ENCODE results near the gene GUCY1B1. TPM values are rescaled to one million over a fixed set of nuclear protein-coding genes. Genes with fewer than 3 reads are reported as not detected.
"Not testable (repeated sequence)": the region's sequence is repeated elsewhere in the genome, so short reads cannot be mapped to it uniquely, and the experiment has no call there.

GUCY1B1 gene
- total and polyA plus RNA-seq, 8 donors: 3.9 to 18.1 (median 5.4) TPM

GRCh38 chr4:155794589-155795236 lies 35.9 kb downstream of the GUCY1B1 start:
- no peak for TF ChIP-seq CTCF (IDR thresholded peaks at IDR 0.05)
- H3K27ac ChIP-seq: no peak overlapping the region
- H3K4me3 ChIP-seq: no peak overlapping the region
- peaks cover 0 to 3% (median 0%) of the 10 kb centered on the region in 3 donors for H3K4me1 ChIP-seq
- no peaks in the 10 kb centered on the region for H3K27me3 ChIP-seq
- WGBS, 2 donors: 58 to 77% methylated on average over 1 of the region's 1 CpG
- peaks cover 0 to 2% (median 0%) of the 10 kb centered on the region in 3 donors for H3K36me3 ChIP-seq
- DNase-seq: no peak
- FAIRE-seq: no peak
- H3K9me3 ChIP-seq: no peaks in the 10 kb centered on the region
- ATAC-seq: peak in 3 of 4 donors; percentile 48 to 79 (median 51)
- intact Hi-C loops (cut with DNase I): no loop called here

- WGBS, 2 donors: 72 to 73% methylated on average over 3 of the region's 3 CpGs
- ATAC-seq: no peak
- Histone ChIP-seq H3K27ac (no peak overlapping the region), H3K4me1 (peaks cover 0 to 3% (median 0%) of the 10 kb centered on the region in 3 donors), H3K9me3 (no peaks in the 10 kb centered on the region), H3K27me3 (no peaks in the 10 kb centered on the region), H3K36me3 (peaks cover 0 to 6% (median 0%) of the 10 kb centered on the region in 3 donors), H3K4me3 (no peak overlapping the region)
- no peak for FAIRE-seq
- DNase-seq: no peak
- intact Hi-C loops (cut with DNase I): no loop called here
- TF ChIP-seq CTCF (IDR thresholded peaks at IDR 0.05): no peak
Measured at GRCh38 chr4:155795991-155796390, 37.2 kb downstream of the GUCY1B1 start.

GRCh38 chr4:155797581-155797980 lies 38.8 kb downstream of the GUCY1B1 start:
- intact Hi-C loops (cut with DNase I); FAIRE-seq; H3K27ac ChIP-seq; H3K9me3 ChIP-seq; H3K27me3 ChIP-seq; H3K4me1 ChIP-seq; H3K36me3 ChIP-seq; ATAC-seq; H3K4me3 ChIP-seq; DNase-seq: not testable (repeated sequence)
- WGBS, 2 donors: 93 to 99% methylated on average over 4 of the region's 4 CpGs

- no peak for TF ChIP-seq CTCF (IDR thresholded peaks at IDR 0.05)
- intact Hi-C loops (cut with DNase I): no loop called here
- peaks cover 0 to 3% (median 0%) of the 10 kb centered on the region in 3 donors for H3K4me1 ChIP-seq
- no peak for DNase-seq
- WGBS, 2 donors: 73 to 82% methylated on average over 5 of the region's 5 CpGs
- H3K36me3 ChIP-seq: peaks cover 0 to 6% (median 0%) of the 10 kb centered on the region in 3 donors
- H3K27me3 ChIP-seq: no peaks in the 10 kb centered on the region
- H3K9me3 ChIP-seq: no peaks in the 10 kb centered on the region
- FAIRE-seq: peak; percentile 41
- H3K4me3 ChIP-seq: no peak overlapping the region
- no peak overlapping the region for H3K27ac ChIP-seq
- no peak for ATAC-seq
Measured at GRCh38 chr4:155799116-155799793, 40.4 kb downstream of the GUCY1B1 start.

GRCh38 chr4:155799794-155800123 lies 40.9 kb downstream of the GUCY1B1 start:
- Histone ChIP-seq H3K9me3 (no peaks in the 10 kb centered on the region), H3K4me1 (no peaks in the 10 kb centered on the region), H3K27me3 (no peaks in the 10 kb centered on the region), H3K36me3 (peaks cover 0 to 6% (median 0%) of the 10 kb centered on the region in 3 donors), H3K27ac (no peak overlapping the region), H3K4me3 (no peak overlapping the region)
- intact Hi-C loops (cut with DNase I): no loop called here
- 80 to 84% methylated on average over 8 of the region's 8 CpGs for WGBS, 2 donors
- no peak for TF ChIP-seq CTCF (IDR thresholded peaks at IDR 0.05)
- FAIRE-seq (no peak), DNase-seq (no peak), ATAC-seq (no peak)

Measured in pancreas (tissue), 10 donors.